GM19328 (cell line): ENCODE results near the gene DENND4A.
"Not testable (repeated sequence)": the region's sequence is repeated elsewhere in the genome, so short reads cannot be mapped to it uniquely, and the experiment has no call there.

ENCODE experiments used
- ATAC-seq: cut with Tn5 transposase; IDR thresholded peaks from one replicate; pipeline ENCODE4 v1.9.1; 2021; ENCODE audit warnings: mild to moderate bottlenecking, moderate library complexity; ENCODE audit not compliant: unreplicated experiment

Gene DENND4A

DNA sequence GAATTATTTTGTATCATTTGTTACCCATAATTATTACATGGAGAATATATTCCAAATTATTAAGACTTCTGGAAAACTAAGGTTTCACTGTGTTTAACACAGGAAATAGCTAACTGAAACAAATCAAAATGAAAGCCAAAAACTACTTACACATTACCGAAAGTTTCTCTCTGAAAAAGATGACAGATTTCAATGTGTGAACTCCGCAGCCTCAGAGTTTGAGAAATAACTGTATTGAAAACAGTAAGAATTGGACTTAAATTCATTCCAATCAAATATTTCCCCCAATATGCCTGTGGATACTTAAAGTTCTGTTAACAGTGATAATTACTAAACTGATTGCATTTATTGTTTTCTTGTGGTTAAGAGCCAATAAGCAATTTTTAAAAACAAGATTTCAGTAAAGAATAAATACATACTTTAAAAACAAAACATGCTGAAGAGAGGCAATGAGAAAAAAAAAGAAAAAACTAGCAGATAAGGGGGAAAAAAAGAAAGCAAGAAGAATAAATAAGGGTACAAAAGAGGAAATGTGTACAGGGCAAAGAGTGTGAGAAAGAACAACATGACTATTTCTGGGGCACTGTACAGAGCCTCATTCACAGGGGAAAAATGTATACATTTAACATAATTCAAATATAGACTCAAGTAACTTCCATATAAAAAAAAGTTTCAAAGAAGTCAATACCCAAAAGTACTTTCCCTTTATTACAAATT, 30.7 kb downstream of the DENND4A start:
- no peak for ATAC-seq

GRCh38 chr15:65759441-65759840, 32.7 kb downstream of the DENND4A start:
- no peak for ATAC-seq

DNA sequence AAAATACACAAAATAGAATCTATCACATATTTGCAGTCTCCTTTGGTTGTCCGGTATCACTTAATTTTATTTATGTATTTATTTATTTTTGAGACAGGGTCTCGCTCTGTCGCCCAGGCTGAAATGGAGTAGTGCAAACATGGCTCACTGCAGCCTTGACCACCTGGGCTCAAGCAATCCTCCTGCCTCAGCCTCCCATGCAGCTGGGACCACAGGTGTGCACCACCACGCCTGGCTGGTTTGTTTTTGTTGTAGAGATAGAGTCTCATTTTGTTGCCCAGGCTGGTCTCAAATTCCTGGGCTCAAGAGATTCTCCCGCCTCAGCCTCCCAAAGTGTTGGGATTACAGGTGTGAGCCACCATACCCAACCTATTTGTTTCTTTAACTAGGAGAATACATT, 33.9 kb downstream of the DENND4A start:
- ATAC-seq: no peak

DNA sequence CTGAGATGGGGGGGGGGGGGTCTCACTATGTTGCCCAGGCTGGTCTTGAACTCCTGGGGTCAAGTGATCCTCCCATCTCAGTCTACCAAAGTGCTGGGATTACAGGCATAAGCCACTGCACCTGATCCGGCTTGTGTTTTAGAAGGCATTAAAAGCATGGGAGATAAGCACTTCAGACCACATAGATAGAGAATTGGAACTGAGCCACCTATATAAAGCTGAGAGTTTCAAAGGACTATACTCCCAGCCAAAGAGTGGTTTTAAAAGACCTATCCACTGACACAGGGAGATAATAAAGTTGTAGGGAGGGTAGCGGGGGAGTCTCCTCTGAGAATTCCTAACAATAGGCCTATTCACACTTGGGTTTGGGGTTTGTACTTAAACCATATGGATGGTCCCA, 34.8 kb downstream of the DENND4A start:
- no peak for ATAC-seq

DNA sequence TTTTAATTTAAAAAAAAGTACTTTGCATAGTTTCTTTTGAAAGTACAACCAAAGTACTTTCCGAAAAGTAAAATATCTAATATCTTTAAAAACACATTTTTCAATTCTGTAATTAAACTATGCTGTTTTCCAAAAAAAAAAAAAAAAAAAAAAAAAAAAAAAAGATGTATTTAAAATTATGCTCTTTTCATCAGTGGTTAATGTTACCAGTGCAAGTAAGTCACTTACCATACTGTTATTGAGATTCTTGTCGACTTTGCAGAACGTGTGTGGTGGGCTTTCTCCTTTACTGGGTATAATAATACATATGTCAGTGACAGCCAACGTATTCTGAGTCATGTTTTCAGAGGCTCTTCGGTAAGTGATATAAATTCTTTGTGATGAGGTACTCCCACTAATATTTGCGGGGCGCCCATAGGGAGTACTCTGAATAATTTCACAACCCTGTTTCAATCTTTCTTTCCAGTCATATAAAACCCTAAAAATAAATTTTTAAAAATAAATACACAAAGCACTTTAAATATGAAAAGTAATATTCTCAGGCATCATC, 39.9 kb downstream of the DENND4A start:
- ATAC-seq: no peak

DNA sequence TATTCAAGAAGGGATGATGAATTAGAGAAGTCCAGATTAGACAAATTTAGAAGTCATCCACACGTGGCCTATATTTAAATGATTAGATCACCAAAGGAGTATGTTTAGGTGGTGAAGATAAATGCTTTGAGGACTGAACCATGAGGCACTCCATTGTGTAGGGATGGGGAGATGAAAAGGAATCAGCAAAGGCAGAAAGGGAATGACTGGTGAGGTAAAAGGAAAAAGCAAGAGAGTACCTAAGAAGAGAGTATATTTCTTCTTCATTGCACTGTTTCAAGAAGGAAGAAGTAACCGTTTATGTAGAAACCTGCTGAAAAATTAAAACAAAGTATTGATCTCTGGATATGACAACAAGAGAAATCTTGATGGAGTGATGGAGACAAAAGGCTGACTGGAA, 40.7 kb downstream of the DENND4A start:
- ATAC-seq: no peak

- ATAC-seq: no peak
Measured at GRCh38 chr15:65747265-65747664, 44.8 kb downstream of the DENND4A start.

GRCh38 chr15:65743637-65744252, 48.3 kb downstream of the DENND4A start:
- ATAC-seq: no peak

- no peak for ATAC-seq
Measured at GRCh38 chr15:65740148-65740547, 51.9 kb downstream of the DENND4A start.

DNA sequence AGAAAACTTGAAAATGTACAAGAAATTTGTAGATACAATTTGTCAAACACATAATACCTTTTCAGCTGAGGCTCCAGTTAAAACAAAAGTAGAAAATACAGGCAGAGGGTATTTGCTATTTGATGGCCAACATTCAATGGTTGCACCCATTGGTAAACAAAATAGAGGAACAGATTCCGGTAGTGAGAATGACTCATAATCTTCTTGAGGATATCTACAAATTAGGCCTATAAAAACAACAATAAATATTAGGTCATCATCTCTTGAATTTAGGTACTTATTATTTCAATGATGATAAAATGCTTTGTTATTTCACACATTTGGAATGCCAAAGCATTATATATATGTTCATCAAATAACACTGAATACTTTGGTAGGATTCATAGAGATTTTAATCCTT, 53.4 kb downstream of the DENND4A start:
- ATAC-seq: no peak

DNA sequence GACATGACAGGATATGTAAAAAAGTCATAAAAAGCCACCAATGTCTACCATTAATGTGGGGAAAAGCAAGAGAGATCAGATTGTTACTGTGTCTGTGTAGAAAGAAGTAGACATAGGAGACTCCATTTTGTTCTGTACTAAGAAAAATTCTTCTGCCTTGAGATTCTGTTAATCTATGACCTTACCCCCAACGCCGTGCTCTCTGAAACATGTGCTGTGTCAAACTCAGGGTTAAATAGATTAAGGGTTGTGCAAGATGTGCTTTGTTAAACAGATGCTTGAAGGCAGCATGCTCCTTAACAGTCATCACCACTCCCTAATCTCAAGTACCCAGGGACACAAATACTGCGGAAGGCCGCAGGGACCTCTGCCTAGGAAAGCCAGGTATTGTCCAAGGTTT, 58.5 kb downstream of the DENND4A start:
- ATAC-seq: not testable (repeated sequence)

DNA sequence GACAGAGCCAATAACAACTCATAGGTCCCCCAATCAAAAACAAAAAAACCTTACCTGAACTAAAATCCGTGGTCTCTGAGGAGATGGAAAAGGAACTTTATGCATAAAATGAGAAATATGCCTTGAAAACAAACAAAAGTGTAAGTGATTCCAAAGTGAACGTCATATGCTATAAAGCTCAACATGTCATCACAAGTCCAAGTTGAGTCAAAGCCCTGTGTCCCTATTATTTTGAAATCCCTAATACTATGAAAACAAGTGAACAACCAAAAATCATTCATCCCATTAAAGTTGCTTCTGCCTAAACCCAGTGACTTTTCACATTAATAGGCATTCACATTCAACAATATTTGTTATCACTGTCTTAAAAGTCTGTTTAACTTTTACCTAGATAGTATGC, 59.4 kb downstream of the DENND4A start:
- ATAC-seq: no peak

- no peak for ATAC-seq
Measured at GRCh38 chr15:65731926-65732325, 60.2 kb downstream of the DENND4A start.

DNA sequence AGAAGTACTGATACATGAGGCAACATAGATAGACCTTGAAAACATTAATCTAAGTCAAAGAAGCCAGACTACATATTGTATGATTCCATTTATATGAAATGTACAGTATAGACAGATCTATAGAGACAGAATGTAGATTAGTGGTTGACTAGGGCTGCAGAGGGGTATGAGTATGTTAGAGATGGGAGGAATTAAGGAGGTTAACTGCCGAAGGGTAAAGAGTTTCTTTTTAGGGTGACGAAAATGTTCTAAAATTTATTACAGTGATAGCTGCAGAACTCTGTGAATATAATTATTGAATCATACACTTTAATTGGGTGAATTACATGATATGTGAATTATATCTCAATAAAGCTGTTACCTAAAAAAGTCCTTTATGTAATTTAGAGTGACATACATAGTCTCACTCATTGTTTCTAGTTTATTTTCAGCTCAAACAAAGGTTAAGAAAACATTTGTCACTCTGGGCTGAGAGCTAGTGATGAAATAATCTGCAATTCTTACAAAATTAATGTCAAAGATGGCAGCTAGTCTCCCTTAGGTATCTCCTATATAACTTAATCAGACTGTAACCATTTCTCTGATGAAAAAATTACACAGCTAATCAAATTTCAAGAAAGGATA, 61.4 kb downstream of the DENND4A start:
- ATAC-seq: no peak

DNA sequence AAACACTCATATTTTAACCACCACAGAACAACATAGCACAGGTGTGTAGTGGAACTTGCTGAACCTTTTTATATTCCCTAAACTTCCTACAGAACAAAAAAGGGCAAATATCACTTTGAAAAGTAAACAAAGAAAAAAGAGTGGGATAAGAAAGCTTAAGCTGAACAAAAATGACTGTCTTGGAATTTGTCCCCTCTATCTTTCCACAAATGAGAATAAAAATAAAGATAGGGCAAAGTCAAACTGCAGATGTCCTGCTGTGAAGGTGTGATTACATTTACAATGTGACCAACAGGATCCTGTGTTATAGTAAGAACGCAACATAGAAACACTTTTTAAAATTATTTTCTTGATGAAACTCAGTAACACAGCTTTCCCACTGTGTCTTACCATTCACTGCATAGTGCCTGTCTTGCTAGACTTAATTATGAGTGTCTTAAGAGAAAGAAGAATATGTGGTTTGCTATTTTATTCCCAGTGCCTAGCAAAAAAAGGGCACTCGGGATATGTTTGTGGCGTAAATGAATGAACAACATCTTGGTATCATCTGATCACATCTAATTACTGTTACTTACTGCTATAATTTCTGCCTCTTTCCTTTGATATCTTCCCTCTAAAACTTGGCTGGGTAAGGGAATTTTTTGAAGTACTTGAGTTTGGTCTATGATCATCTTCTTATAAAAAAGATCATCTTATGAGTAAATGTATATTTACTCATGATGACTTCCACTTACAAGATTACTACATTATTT, 67.5 kb downstream of the DENND4A start:
- ATAC-seq: no peak

GRCh38 chr15:65723876-65724275, 68.2 kb downstream of the DENND4A start:
- no peak for ATAC-seq

- ATAC-seq: no peak
Measured at GRCh38 chr15:65722191-65722590, 69.9 kb downstream of the DENND4A start.

DNA sequence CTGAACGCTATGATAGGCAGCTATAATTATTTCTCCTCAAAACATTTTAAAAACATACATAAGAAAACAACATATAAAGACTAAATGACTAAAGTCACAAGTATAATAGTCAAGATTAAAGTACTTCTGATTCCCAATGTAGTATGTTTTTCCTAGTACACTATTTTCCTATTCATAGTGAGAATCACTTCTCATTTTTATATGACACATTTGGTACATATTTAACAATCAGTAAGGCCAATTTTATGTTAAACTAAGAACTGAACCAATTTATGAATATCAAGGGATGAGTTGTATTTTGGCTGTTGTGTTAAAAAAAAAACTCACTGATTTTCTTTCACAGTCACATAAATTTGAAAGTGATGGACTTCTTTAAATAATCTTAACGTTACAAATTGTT, 79.7 kb downstream of the DENND4A start:
- ATAC-seq: no peak

DNA sequence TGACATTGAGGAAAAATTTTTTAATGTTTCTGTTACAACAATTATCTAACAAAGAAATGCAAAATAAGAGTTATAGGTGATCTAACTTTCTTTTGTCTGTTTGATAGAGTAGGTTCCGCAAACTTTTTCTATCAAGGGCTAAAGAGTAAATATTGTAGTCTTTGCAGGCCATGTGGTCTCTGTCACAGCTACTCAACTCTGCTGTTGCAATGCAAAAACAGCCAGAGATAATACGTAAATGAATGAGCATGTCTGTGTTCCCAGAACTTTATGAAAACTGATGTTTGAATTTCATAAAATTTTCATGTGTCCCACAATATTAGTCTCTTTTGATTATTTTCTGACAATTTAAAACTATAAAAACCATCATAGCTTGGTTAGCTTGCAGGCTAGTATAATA, 97.0 kb downstream of the DENND4A start:
- no peak for ATAC-seq

- ATAC-seq: no peak
Measured at GRCh38 chr15:65690778-65691177, 101.3 kb downstream of the DENND4A start.

- no peak for ATAC-seq
Measured at GRCh38 chr15:65690173-65690572, 101.9 kb downstream of the DENND4A start.
